Tibial nerve (tissue), 3 donors: ENCODE results near the gene NCBP2L.

ENCODE experiments used
- POLR2A ChIP-seq, 2 donors: fragments of 450-650 bp; IDR thresholded peaks; one replicate each; pipeline ENCODE4 v1.6.1; 2017; ENCODE audit warnings: antibody characterized with exemption in 2 of 2, mild to moderate bottlenecking in 2 of 2, moderate library complexity in 2 of 2
- TF ChIP-seq, protein P1 (sequence below), 5 experiments: fragments of 200-600 bp in 3 of 5; fragments of 450-650 bp in 2 of 5; sonication (generic) in 3 of 5; IDR thresholded peaks; one replicate each; pipeline ENCODE4 v1.5.1; 2016 to 2019; ENCODE audit warnings: antibody characterized with exemption in 5 of 5, mild to moderate bottlenecking in 3 of 5, moderate library complexity in 2 of 5

DNA sequence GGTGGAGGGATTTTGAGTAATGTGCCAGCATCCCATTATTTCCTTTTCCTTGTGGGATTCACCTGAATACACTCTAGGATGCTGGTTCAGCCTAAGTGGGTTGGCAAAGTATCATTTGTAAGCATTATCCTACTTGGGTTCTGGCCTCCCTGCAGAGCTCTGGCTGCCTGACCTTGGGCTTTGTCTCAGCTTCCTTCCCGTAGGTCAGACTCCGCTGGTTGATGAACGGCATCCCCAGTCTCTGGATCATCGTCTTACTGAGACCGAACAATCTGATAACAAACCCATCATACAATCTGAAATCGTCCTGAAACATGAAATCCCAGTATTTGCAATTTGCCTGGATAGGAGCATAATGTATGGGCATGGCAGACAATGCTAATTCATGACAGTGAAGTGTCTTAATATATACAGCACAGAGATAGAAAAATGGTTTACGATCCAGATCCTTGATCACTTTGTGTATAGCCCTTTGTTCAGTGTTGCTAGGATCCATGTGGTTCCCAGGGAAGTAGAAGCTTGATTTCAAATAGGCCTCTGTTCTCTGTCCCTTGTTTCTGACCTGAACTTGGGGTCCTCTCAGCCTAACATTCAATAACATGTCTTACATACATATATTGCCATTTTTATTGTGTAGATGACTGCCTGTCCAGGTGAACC, 53.7 kb downstream of the NCBP2L start:
- TF ChIP-seq, protein P1, sequence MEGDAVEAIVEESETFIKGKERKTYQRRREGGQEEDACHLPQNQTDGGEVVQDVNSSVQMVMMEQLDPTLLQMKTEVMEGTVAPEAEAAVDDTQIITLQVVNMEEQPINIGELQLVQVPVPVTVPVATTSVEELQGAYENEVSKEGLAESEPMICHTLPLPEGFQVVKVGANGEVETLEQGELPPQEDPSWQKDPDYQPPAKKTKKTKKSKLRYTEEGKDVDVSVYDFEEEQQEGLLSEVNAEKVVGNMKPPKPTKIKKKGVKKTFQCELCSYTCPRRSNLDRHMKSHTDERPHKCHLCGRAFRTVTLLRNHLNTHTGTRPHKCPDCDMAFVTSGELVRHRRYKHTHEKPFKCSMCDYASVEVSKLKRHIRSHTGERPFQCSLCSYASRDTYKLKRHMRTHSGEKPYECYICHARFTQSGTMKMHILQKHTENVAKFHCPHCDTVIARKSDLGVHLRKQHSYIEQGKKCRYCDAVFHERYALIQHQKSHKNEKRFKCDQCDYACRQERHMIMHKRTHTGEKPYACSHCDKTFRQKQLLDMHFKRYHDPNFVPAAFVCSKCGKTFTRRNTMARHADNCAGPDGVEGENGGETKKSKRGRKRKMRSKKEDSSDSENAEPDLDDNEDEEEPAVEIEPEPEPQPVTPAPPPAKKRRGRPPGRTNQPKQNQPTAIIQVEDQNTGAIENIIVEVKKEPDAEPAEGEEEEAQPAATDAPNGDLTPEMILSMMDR (IDR thresholded peaks at IDR 0.05) = no peak
- no peak for TF ChIP-seq POLR2A (IDR thresholded peaks at IDR 0.05)
